ENCODE results near the gene NAALADL2.
"Not testable (repeated sequence)": the region's sequence is repeated elsewhere in the genome, so short reads cannot be mapped to it uniquely, and the experiment has no call there.

The NAALADL2 gene

DNA sequence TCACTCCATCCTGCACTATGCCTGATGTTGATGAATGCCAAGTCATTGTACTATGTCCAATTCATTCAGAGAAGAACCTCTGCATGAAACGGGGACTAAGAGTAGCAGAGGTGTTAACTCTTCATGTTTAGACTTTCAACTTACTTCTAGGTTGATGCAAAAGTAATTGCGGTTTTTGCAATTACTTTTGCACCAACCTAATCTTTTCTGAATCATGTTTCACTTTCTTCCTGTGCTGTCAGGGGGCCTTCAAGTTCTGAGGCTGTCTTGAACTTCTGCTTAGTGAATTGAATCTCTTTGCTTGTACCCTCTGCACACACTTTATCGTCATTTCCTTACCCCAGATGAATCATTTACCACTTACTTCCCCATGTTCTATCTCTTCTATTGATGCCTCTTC lies 636.2 kb downstream of the NAALADL2 start:
- Histone ChIP-seq H3K9ac (ENCODE audit: low read length) (no peak overlapping the region), H3K9me3 (ENCODE audit: control insufficient read depth, low read length) (no peaks in the 10 kb centered on the region), H3K4me1 (ENCODE audit: control insufficient read depth, insufficient read depth, low read length) (no peaks in the 10 kb centered on the region), H3K27me3 (replicated peaks; ENCODE audit: control insufficient read depth, insufficient read depth, low read length) (no peaks in the 10 kb centered on the region), H3K4me3 (ENCODE audit: low read length) (no peak overlapping the region), H3K36me3 (ENCODE audit: control insufficient read depth, insufficient read depth, low read length, severe bottlenecking) (no peaks in the 10 kb centered on the region)
- no peak for DNase-seq (ENCODE audit: low read depth)

DNA sequence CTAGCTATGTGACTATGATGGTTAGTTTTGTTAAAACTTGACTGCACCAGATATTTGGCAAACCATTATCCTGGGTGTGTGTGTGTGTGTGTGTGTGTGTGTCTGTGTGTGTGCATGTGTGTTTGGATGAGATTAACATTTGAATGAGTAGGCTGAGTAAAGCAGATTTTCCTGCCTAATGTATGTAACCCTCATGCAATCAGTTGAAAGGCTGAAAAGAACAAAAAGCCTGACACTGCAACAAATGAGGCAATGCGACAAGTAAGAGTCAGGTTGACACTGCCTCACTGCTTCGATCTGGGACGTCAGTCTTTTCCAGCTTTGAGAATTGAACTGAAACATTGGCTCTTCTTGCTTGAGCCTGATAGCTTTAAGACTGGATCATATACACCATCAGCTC lies 643.0 kb downstream of the NAALADL2 start:
- peaks cover 4% of the 10 kb centered on the region for H3K9me3 ChIP-seq (ENCODE audit: control insufficient read depth, low read length)
- H3K36me3 ChIP-seq (ENCODE audit: control insufficient read depth, insufficient read depth, low read length, severe bottlenecking): no peaks in the 10 kb centered on the region
- DNase-seq (ENCODE audit: low read depth): no peak
- no peaks in the 10 kb centered on the region for H3K27me3 ChIP-seq (replicated peaks; ENCODE audit: control insufficient read depth, insufficient read depth, low read length)
- H3K4me3 ChIP-seq (ENCODE audit: low read length): no peak overlapping the region
- peaks cover 3% of the 10 kb centered on the region for H3K4me1 ChIP-seq (ENCODE audit: control insufficient read depth, insufficient read depth, low read length)
- no peak overlapping the region for H3K9ac ChIP-seq (ENCODE audit: low read length)

DNA sequence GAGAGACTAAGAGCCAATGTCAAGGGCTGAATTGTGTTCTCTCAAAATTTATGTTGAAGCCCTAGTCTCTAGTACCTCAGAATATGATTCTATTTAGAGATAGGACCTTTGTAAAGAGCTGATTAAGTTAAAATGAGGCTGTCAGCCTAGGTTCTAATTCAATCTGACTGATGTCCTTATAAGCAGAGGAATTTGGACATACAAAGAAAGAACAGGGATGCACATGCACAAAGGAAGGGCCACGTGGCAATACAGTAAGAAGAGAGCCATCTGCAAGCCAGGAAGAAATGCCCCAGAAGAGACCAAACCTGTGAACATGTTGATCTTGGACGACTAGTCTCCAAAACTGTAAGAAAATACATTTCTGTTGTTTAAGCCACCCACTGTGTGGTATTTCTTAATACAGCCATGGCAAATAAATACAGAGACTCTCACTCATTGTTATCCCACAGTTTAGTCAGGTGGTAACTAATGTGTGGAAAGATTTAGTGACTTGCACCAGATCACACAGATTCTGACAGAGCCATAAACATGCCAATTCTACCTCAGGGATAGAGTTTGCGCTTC lies 652.2 kb downstream of the NAALADL2 start:
- H3K27me3 ChIP-seq (replicated peaks; ENCODE audit: control insufficient read depth, insufficient read depth, low read length): no peaks in the 10 kb centered on the region
- H3K9ac ChIP-seq (ENCODE audit: low read length): no peak overlapping the region
- no peaks in the 10 kb centered on the region for H3K9me3 ChIP-seq (ENCODE audit: control insufficient read depth, low read length)
- no peak for DNase-seq (ENCODE audit: low read depth)
- H3K36me3 ChIP-seq (ENCODE audit: control insufficient read depth, insufficient read depth, low read length, severe bottlenecking): no peaks in the 10 kb centered on the region
- H3K4me3 ChIP-seq (ENCODE audit: low read length): no peak overlapping the region
- H3K4me1 ChIP-seq (ENCODE audit: control insufficient read depth, insufficient read depth, low read length): no peaks in the 10 kb centered on the region

GRCh38 chr3:175512700-175513099 lies 653.6 kb downstream of the NAALADL2 start:
- Histone ChIP-seq H3K27me3 (replicated peaks; ENCODE audit: control insufficient read depth, insufficient read depth, low read length) (no peaks in the 10 kb centered on the region), H3K4me1 (ENCODE audit: control insufficient read depth, insufficient read depth, low read length) (no peaks in the 10 kb centered on the region), H3K4me3 (ENCODE audit: low read length) (no peak overlapping the region), H3K9me3 (ENCODE audit: control insufficient read depth, low read length) (no peaks in the 10 kb centered on the region), H3K9ac (ENCODE audit: low read length) (no peak overlapping the region), H3K36me3 (ENCODE audit: control insufficient read depth, insufficient read depth, low read length, severe bottlenecking) (no peaks in the 10 kb centered on the region)
- no peak for DNase-seq (ENCODE audit: low read depth)

DNA sequence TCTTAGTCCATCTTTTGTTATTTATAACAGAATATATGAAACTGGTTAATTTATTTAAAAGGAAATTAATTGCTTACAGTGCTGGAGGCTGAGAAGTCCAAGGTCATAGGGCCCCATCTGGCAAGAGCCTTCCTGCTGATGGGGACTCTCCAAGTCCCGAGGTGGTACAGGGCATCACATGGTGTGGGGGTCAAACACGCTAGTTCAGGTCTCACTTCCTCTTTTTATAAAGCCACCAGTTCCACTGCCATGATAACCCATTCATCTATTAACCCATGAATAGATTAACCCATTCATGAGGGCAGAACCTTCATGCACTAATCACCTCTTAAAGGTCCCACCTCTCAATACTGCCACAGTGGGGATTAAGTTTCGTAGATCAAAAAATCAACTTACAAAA lies 659.3 kb downstream of the NAALADL2 start:
- H3K9ac ChIP-seq (ENCODE audit: low read length): no peak overlapping the region
- H3K27me3 ChIP-seq (replicated peaks; ENCODE audit: control insufficient read depth, insufficient read depth, low read length): no peaks in the 10 kb centered on the region
- H3K4me3 ChIP-seq (ENCODE audit: low read length): no peak overlapping the region
- no peaks in the 10 kb centered on the region for H3K36me3 ChIP-seq (ENCODE audit: control insufficient read depth, insufficient read depth, low read length, severe bottlenecking)
- DNase-seq (ENCODE audit: low read depth): no peak
- no peaks in the 10 kb centered on the region for H3K4me1 ChIP-seq (ENCODE audit: control insufficient read depth, insufficient read depth, low read length)
- H3K9me3 ChIP-seq (ENCODE audit: control insufficient read depth, low read length): no peaks in the 10 kb centered on the region

GRCh38 chr3:175521406-175521805 lies 662.3 kb downstream of the NAALADL2 start:
- H3K4me1 ChIP-seq (ENCODE audit: control insufficient read depth, insufficient read depth, low read length): peaks cover 5% of the 10 kb centered on the region
- H3K36me3 ChIP-seq (ENCODE audit: control insufficient read depth, insufficient read depth, low read length, severe bottlenecking): no peaks in the 10 kb centered on the region

DNA sequence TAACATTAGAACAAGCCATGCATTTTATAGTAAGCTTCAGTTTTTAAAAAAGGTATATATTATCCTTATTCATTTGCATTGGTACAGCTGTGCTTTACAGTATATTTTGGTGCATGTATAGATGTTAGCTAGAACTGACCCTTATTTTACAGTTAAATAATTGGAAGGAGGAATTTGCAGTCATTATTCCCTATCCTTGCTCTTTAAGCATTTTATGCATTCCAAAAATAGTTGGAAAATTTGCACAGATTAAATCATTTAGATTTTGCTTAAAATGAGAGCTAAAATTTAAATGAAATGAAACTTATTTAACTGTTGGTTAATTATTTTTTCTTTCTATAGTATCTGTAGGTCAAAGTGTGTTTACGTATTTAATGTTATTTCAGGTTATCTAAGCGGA lies 667.1 kb downstream of the NAALADL2 start:
- H3K36me3 ChIP-seq (ENCODE audit: control insufficient read depth, insufficient read depth, low read length, severe bottlenecking): no peaks in the 10 kb centered on the region
- peak overlapping the region; percentile 82 for H3K9ac ChIP-seq (ENCODE audit: low read length)
- DNase-seq (ENCODE audit: low read depth): peak; percentile 12
- H3K27me3 ChIP-seq (replicated peaks; ENCODE audit: control insufficient read depth, insufficient read depth, low read length): no peaks in the 10 kb centered on the region
- peaks cover 5% of the 10 kb centered on the region for H3K4me1 ChIP-seq (ENCODE audit: control insufficient read depth, insufficient read depth, low read length)
- peak overlapping the region; percentile 84 for H3K4me3 ChIP-seq (ENCODE audit: low read length)
- H3K9me3 ChIP-seq (ENCODE audit: control insufficient read depth, low read length): no peaks in the 10 kb centered on the region

More at GRCh38 chr3:175521406-175521805, 662.3 kb downstream of the NAALADL2 start:
- DNase-seq (ENCODE audit: low read depth): no peak
- H3K4me3 ChIP-seq (ENCODE audit: low read length): no peak overlapping the region
- no peaks in the 10 kb centered on the region for H3K9me3 ChIP-seq (ENCODE audit: control insufficient read depth, low read length)
- no peak overlapping the region for H3K9ac ChIP-seq (ENCODE audit: low read length)
- H3K27me3 ChIP-seq (replicated peaks; ENCODE audit: control insufficient read depth, insufficient read depth, low read length): no peaks in the 10 kb centered on the region

GRCh38 chr3:175526609-175527280 lies 667.6 kb downstream of the NAALADL2 start:
- Histone ChIP-seq H3K4me1 (ENCODE audit: control insufficient read depth, insufficient read depth, low read length) (peaks cover 5% of the 10 kb centered on the region), H3K4me3 (ENCODE audit: low read length) (peak overlapping the region; percentile 84)
- peak; percentile 27 for DNase-seq (ENCODE audit: low read depth)

DNA sequence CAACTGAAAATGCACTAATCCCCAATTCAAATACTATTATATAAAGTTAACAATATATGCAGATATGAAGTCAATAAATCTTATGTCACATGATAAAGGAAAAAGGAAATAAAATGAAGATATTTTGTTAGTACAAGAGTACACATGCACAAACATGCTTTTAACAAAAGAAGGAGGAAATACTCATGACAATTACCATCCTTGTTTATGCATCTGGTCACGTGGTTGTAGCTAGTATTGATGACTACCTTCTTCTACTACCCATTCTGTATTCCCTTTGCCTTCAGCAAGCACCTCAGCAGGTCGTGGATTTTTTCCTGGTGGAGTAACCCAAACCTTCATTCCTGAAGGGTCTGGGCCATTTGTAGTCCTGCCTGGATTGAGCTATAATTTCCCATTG lies 669.6 kb downstream of the NAALADL2 start:
- H3K36me3 ChIP-seq (ENCODE audit: control insufficient read depth, insufficient read depth, low read length, severe bottlenecking); H3K4me3 ChIP-seq (ENCODE audit: low read length); H3K27me3 ChIP-seq (replicated peaks; ENCODE audit: control insufficient read depth, insufficient read depth, low read length); H3K9ac ChIP-seq (ENCODE audit: low read length); H3K9me3 ChIP-seq (ENCODE audit: control insufficient read depth, low read length); H3K4me1 ChIP-seq (ENCODE audit: control insufficient read depth, insufficient read depth, low read length); DNase-seq (ENCODE audit: low read depth): not testable (repeated sequence)

More at GRCh38 chr3:175526609-175527280, 667.6 kb downstream of the NAALADL2 start:
- Histone ChIP-seq H3K9me3 (ENCODE audit: control insufficient read depth, low read length) (no peaks in the 10 kb centered on the region), H3K9ac (ENCODE audit: low read length) (peak overlapping the region; percentile 82), H3K36me3 (ENCODE audit: control insufficient read depth, insufficient read depth, low read length, severe bottlenecking) (no peaks in the 10 kb centered on the region), H3K27me3 (replicated peaks; ENCODE audit: control insufficient read depth, insufficient read depth, low read length) (no peaks in the 10 kb centered on the region)

GRCh38 chr3:175535351-175535750 lies 676.2 kb downstream of the NAALADL2 start:
- Histone ChIP-seq H3K36me3 (ENCODE audit: control insufficient read depth, insufficient read depth, low read length, severe bottlenecking) (no peaks in the 10 kb centered on the region), H3K9me3 (ENCODE audit: control insufficient read depth, low read length) (peaks cover 11% of the 10 kb centered on the region), H3K4me3 (ENCODE audit: low read length) (no peak overlapping the region), H3K27me3 (replicated peaks; ENCODE audit: control insufficient read depth, insufficient read depth, low read length) (no peaks in the 10 kb centered on the region), H3K4me1 (ENCODE audit: control insufficient read depth, insufficient read depth, low read length) (no peaks in the 10 kb centered on the region), H3K9ac (ENCODE audit: low read length) (no peak overlapping the region)
- DNase-seq (ENCODE audit: low read depth): no peak

- Histone ChIP-seq H3K4me1 (ENCODE audit: control insufficient read depth, insufficient read depth, low read length) (no peaks in the 10 kb centered on the region), H3K27me3 (replicated peaks; ENCODE audit: control insufficient read depth, insufficient read depth, low read length) (no peaks in the 10 kb centered on the region), H3K9me3 (ENCODE audit: control insufficient read depth, low read length) (peaks cover 5% of the 10 kb centered on the region), H3K9ac (ENCODE audit: low read length) (no peak overlapping the region), H3K36me3 (ENCODE audit: control insufficient read depth, insufficient read depth, low read length, severe bottlenecking) (no peaks in the 10 kb centered on the region), H3K4me3 (ENCODE audit: low read length) (no peak overlapping the region)
- no peak for DNase-seq (ENCODE audit: low read depth)
These were observed 687.0 kb downstream of the NAALADL2 start for GRCh38 chr3:175546115-175546514.

DNA sequence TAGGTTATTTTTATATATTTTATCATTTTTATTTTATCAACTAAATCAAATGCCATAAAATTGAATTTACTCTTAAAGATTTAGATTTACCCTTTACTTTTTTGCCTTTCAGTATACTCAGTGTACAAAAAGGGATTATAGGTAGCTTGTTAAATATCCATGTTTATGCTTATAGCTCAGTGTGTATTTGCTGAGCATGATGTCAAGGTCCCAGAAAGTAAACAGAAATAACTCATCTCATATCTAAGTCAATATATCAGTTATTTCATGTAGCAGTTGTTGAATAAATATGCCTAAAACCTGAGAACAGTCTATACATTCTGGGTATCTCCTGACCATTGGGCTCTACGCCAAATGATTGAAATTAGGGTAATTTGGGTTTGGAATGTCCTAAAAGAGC lies 693.8 kb downstream of the NAALADL2 start:
- no peak for DNase-seq (ENCODE audit: low read depth)
- Histone ChIP-seq H3K9me3 (ENCODE audit: control insufficient read depth, low read length) (no peaks in the 10 kb centered on the region), H3K36me3 (ENCODE audit: control insufficient read depth, insufficient read depth, low read length, severe bottlenecking) (no peaks in the 10 kb centered on the region), H3K9ac (ENCODE audit: low read length) (no peak overlapping the region), H3K4me1 (ENCODE audit: control insufficient read depth, insufficient read depth, low read length) (no peaks in the 10 kb centered on the region), H3K27me3 (replicated peaks; ENCODE audit: control insufficient read depth, insufficient read depth, low read length) (no peaks in the 10 kb centered on the region), H3K4me3 (ENCODE audit: low read length) (no peak overlapping the region)

Measured in adipocyte (in vitro differentiated cells).